OCI-LY3 (cell line): Measurements from ENCODE around the gene MUC5B.

Experiments used
- CTCF ChIP-seq: fragments of 200-600, 300-600 bp; sonication (generic); IDR thresholded peaks from 2 replicates; pipeline ENCODE4 v1.5.1; 2014; ENCODE audit warnings: antibody characterized with exemption, low read length, low read depth
- EZH2phosphoT487 ChIP-seq: fragments of 200-600 bp; shearing (Covaris generic); IDR thresholded peaks from 2 replicates; pipeline ENCODE4 v1.6.1; 2018; ENCODE audit warnings: antibody characterized with exemption, mixed run types, low read depth

- TF ChIP-seq CTCF (no peak), EZH2phosphoT487 (no peak)
Measured at GRCh38 chr11:1238767-1239595, 16.1 kb downstream of the MUC5B start.
